Measurements from ENCODE around the gene MYMX. TPM values are rescaled to one million over a fixed set of nuclear protein-coding genes. Genes with fewer than 3 reads are reported as not detected.

The MYMX gene
- total and polyA plus RNA-seq, 2 of the 13 experiments (the other 11 are each of a cell fraction or from before 2014, with no cell fraction given) = not detected

GRCh38 chr6:44255105-44255808 lies 38.5 kb downstream of the MYMX start (continued):
- no peak for TF ChIP-seq ZNF138 (CRISPR knock-in tag; IDR thresholded peaks at IDR 0.05; ENCODE audit: low read depth)
- TF ChIP-seq, protein P1, sequence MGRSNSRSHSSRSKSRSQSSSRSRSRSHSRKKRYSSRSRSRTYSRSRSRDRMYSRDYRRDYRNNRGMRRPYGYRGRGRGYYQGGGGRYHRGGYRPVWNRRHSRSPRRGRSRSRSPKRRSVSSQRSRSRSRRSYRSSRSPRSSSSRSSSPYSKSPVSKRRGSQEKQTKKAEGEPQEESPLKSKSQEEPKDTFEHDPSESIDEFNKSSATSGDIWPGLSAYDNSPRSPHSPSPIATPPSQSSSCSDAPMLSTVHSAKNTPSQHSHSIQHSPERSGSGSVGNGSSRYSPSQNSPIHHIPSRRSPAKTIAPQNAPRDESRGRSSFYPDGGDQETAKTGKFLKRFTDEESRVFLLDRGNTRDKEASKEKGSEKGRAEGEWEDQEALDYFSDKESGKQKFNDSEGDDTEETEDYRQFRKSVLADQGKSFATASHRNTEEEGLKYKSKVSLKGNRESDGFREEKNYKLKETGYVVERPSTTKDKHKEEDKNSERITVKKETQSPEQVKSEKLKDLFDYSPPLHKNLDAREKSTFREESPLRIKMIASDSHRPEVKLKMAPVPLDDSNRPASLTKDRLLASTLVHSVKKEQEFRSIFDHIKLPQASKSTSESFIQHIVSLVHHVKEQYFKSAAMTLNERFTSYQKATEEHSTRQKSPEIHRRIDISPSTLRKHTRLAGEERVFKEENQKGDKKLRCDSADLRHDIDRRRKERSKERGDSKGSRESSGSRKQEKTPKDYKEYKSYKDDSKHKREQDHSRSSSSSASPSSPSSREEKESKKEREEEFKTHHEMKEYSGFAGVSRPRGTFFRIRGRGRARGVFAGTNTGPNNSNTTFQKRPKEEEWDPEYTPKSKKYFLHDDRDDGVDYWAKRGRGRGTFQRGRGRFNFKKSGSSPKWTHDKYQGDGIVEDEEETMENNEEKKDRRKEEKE (IDR thresholded peaks at IDR 0.05) = no peak
- TF ChIP-seq SRSF9 (IDR thresholded peaks at IDR 0.05; ENCODE audit: borderline replicate concordance, insufficient read depth, low read depth, low read length, poor library complexity, severe bottlenecking) = no peak
- TF ChIP-seq, protein P2, sequence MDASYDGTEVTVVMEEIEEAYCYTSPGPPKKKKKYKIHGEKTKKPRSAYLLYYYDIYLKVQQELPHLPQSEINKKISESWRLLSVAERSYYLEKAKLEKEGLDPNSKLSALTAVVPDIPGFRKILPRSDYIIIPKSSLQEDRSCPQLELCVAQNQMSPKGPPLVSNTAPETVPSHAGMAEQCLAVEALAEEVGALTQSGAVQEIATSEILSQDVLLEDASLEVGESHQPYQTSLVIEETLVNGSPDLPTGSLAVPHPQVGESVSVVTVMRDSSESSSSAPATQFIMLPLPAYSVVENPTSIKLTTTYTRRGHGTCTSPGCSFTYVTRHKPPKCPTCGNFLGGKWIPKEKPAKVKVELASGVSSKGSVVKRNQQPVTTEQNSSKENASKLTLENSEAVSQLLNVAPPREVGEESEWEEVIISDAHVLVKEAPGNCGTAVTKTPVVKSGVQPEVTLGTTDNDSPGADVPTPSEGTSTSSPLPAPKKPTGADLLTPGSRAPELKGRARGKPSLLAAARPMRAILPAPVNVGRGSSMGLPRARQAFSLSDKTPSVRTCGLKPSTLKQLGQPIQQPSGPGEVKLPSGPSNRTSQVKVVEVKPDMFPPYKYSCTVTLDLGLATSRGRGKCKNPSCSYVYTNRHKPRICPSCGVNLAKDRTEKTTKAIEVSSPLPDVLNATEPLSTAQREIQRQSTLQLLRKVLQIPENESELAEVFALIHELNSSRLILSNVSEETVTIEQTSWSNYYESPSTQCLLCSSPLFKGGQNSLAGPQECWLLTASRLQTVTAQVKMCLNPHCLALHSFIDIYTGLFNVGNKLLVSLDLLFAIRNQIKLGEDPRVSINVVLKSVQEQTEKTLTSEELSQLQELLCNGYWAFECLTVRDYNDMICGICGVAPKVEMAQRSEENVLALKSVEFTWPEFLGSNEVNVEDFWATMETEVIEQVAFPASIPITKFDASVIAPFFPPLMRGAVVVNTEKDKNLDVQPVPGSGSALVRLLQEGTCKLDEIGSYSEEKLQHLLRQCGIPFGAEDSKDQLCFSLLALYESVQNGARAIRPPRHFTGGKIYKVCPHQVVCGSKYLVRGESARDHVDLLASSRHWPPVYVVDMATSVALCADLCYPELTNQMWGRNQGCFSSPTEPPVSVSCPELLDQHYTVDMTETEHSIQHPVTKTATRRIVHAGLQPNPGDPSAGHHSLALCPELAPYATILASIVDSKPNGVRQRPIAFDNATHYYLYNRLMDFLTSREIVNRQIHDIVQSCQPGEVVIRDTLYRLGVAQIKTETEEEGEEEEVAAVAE (CRISPR knock-in tag; IDR thresholded peaks at IDR 0.05; ENCODE audit: borderline replicate concordance) = no peak
- 0 out of 2 replicates have a peak, but pooled peaks have one; percentile 10 for TF ChIP-seq JUNB (CRISPR knock-in tag; IDR thresholded peaks at IDR 0.05; ENCODE audit: borderline replicate concordance)
- TF ChIP-seq ZNF230 (CRISPR knock-in tag; IDR thresholded peaks at IDR 0.05) = no peak
- TF ChIP-seq ZNF780A (CRISPR knock-in tag; IDR thresholded peaks at IDR 0.05) = 0 out of 2 replicates have a peak, but pooled peaks have one; percentile 14
- TF ChIP-seq SATB2 (CRISPR knock-in tag; IDR thresholded peaks at IDR 0.05) = no peak
- no peak for TF ChIP-seq MAFF (IDR thresholded peaks at IDR 0.05; ENCODE audit: low read depth, low read length)
- no peak for TF ChIP-seq THAP11 (CRISPR knock-in tag; IDR thresholded peaks at IDR 0.05)
- no peak for TF ChIP-seq ZMYM4 (CRISPR knock-in tag; IDR thresholded peaks at IDR 0.05)
- TF ChIP-seq ZNF816 (CRISPR knock-in tag; IDR thresholded peaks at IDR 0.05; ENCODE audit: borderline replicate concordance) = no peak
- peak; percentile 51; the same call in 1 of the 2 replicates for TF ChIP-seq ZNF605 (CRISPR knock-in tag; IDR thresholded peaks at IDR 0.05)
- no peak for TF ChIP-seq HOXA9 (CRISPR knock-in tag; IDR thresholded peaks at IDR 0.05; ENCODE audit: borderline replicate concordance)
- no peak for TF ChIP-seq ZNF777 (CRISPR knock-in tag; IDR thresholded peaks at IDR 0.05)
- no peak for TF ChIP-seq ZNF460 (CRISPR knock-in tag; IDR thresholded peaks at IDR 0.05; ENCODE audit: borderline replicate concordance)
- TF ChIP-seq ZGPAT (CRISPR knock-in tag; IDR thresholded peaks at IDR 0.05) = no peak
- TF ChIP-seq ZNF30 (CRISPR knock-in tag; IDR thresholded peaks at IDR 0.05) = no peak
- no peak for TF ChIP-seq PPARG (CRISPR knock-in tag; conservative IDR thresholded peaks at IDR 0.05)
- TF ChIP-seq HDAC6 (IDR thresholded peaks at IDR 0.05; ENCODE audit: low read depth, low read length) = no peak
- TF ChIP-seq ZNF556 (CRISPR knock-in tag; IDR thresholded peaks at IDR 0.05; ENCODE audit: borderline replicate concordance) = no peak
- TF ChIP-seq POLR2A (IDR thresholded peaks at IDR 0.05; ENCODE audit: insufficient read depth in 1 of 2, low read depth in 2 of 2, low read length in 2 of 2) = peak in 1 of 2 experiments; percentile 82; a peak in 2 of 4 replicates
